H1 (cell line): ENCODE data around the gene NIN.

Source experiments
- CHD7 ChIP-seq: fragments of 300-600 bp; sonication (generic); IDR thresholded peaks from 2 replicates; pipeline ENCODE4 v1.7.1; 2012; ENCODE audit warnings: low read length, moderate library complexity, mild to moderate bottlenecking, inconsistent platforms; ENCODE audit not compliant: insufficient replicate concordance
- EGR1 ChIP-seq: IDR thresholded peaks from 2 replicates; pipeline ENCODE4 v1.6.1; 2011; ENCODE audit warnings: low read depth, low read length, borderline replicate concordance
- EZH2 ChIP-seq: fragments of 200-600 bp; sonication (generic); IDR thresholded peaks from 2 replicates; pipeline ENCODE4 v1.7.1; 2012; ENCODE audit warnings: low read depth, mild to moderate bottlenecking, moderate library complexity, low read length, inconsistent platforms; ENCODE audit not compliant: severe bottlenecking
- PHF8 ChIP-seq: fragments of 200-600 bp; sonication (generic); conservative IDR thresholded peaks from 2 replicates; pipeline ENCODE4 v1.7.1; 2012; ENCODE audit warnings: low read depth, mild to moderate bottlenecking, inconsistent platforms, low read length, moderate library complexity
- POLR2AphosphoS5 ChIP-seq: IDR thresholded peaks from 2 replicates; pipeline ENCODE4 v1.6.1; 2011; ENCODE audit warnings: low read depth, low read length
- SP1 ChIP-seq: IDR thresholded peaks from 2 replicates; pipeline ENCODE4 v1.6.1; 2011; ENCODE audit warnings: low read depth, low read length
- TAF1 ChIP-seq: IDR thresholded peaks from 2 replicates; pipeline ENCODE4 v1.6.1; 2011; ENCODE audit warnings: mild to moderate bottlenecking, low read depth, low read length
- TCF12 ChIP-seq: IDR thresholded peaks from 2 replicates; pipeline ENCODE4 v1.6.1; 2011; ENCODE audit warnings: low read depth, mild to moderate bottlenecking, low read length
- TF ChIP-seq, protein P1 (sequence below), 3 experiments: IDR thresholded peaks; 1 replicate in 2 of 3; 2 replicates in 1 of 3; pipeline versions ENCODE4 v1.5.1 to v1.6.1; 2011; ENCODE audit warnings: low read length in 3 of 3, mild to moderate bottlenecking in 3 of 3, inconsistent platforms in 2 of 3, low read depth in 1 of 3, moderate library complexity in 1 of 3; ENCODE audit not compliant: insufficient read depth in 1 of 3; ENCODE audit errors: control extremely low read depth in 1 of 3
- TF ChIP-seq, protein P2 (sequence below): IDR thresholded peaks from 2 replicates; pipeline ENCODE4 v1.6.1; 2012; ENCODE audit warnings: low read length, inconsistent platforms

GRCh38 chr14:50740856-50741255 lies 90.1 kb downstream of the NIN start:
- TF ChIP-seq TCF12 (no peak), TAF1 (no peak), EGR1 (no peak), EZH2 (no peak), SP1 (no peak), PHF8 (no peak), POLR2AphosphoS5 (no peak), CHD7 (no peak)
- TF ChIP-seq, protein P1, sequence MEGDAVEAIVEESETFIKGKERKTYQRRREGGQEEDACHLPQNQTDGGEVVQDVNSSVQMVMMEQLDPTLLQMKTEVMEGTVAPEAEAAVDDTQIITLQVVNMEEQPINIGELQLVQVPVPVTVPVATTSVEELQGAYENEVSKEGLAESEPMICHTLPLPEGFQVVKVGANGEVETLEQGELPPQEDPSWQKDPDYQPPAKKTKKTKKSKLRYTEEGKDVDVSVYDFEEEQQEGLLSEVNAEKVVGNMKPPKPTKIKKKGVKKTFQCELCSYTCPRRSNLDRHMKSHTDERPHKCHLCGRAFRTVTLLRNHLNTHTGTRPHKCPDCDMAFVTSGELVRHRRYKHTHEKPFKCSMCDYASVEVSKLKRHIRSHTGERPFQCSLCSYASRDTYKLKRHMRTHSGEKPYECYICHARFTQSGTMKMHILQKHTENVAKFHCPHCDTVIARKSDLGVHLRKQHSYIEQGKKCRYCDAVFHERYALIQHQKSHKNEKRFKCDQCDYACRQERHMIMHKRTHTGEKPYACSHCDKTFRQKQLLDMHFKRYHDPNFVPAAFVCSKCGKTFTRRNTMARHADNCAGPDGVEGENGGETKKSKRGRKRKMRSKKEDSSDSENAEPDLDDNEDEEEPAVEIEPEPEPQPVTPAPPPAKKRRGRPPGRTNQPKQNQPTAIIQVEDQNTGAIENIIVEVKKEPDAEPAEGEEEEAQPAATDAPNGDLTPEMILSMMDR (IDR thresholded peaks at IDR 0.05; ENCODE audit: control extremely low read depth in 1 of 3, insufficient read depth in 1 of 3, low read depth in 1 of 3, low read length in 3 of 3): no peak
- TF ChIP-seq, protein P2, sequence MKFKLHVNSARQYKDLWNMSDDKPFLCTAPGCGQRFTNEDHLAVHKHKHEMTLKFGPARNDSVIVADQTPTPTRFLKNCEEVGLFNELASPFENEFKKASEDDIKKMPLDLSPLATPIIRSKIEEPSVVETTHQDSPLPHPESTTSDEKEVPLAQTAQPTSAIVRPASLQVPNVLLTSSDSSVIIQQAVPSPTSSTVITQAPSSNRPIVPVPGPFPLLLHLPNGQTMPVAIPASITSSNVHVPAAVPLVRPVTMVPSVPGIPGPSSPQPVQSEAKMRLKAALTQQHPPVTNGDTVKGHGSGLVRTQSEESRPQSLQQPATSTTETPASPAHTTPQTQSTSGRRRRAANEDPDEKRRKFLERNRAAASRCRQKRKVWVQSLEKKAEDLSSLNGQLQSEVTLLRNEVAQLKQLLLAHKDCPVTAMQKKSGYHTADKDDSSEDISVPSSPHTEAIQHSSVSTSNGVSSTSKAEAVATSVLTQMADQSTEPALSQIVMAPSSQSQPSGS: no peak
